PC-9 (cell line): ENCODE results near the gene LRFN2. TPM values are rescaled to one million over a fixed set of nuclear protein-coding genes. Genes with fewer than 3 reads are reported as not detected.

Source experiments
- BruUV-seq: library from RNA; stranded (reverse); fragments of 400-500 nt; replicated peaks from 2 replicates; lab custom pipeline; 2021; lab: Mats Ljungman, UMichigan
- CTCF ChIA-PET: fragments of 300-600 bp; sonication (Branson Sonifier 250); formaldehyde crosslinking; loops from one replicate; lab custom pipeline; 2022; ENCODE audit warnings: antibody characterized with exemption; lab: Charles Lee
- POLR2A ChIA-PET: fragments of 300-600 bp; sonication (Branson Sonifier 250); formaldehyde crosslinking; loops from one replicate; lab custom pipeline; 2022; ENCODE audit warnings: antibody characterized with exemption; ENCODE audit not compliant: unreplicated experiment; lab: Charles Lee
- DNase-seq, 2 experiments: peaks; one replicate each; pipeline versions ENCODE4 v3.0.0 to v3.0.0-alpha.2; 2015 to 2022; ENCODE audit warnings: mixed read lengths in 1 of 2
- H2AFZ ChIP-seq: fragments of 200-600 bp; sonication (generic); 2 replicates; pipeline ENCODE4 v1.8.1; 2017; ENCODE audit warnings: antibody characterized with exemption
- H3F3A ChIP-seq: fragments of 200-600 bp; sonication (generic); 2 replicates; pipeline ENCODE4 v1.8.1; 2017; ENCODE audit warnings: antibody characterized with exemption, mild to moderate bottlenecking, low read depth; ENCODE audit not compliant: insufficient read depth
- H3K27ac ChIP-seq: fragments of 200-600 bp; sonication (generic); 2 replicates; pipeline ENCODE4 v1.6.1; 2016; ENCODE audit warnings: mixed run types
- H3K27me3 ChIP-seq: fragments of 200-600 bp; sonication (generic); 2 replicates; pipeline ENCODE4 v1.6.1; 2016; ENCODE audit warnings: low read depth, mixed run types; ENCODE audit not compliant: insufficient read depth
- H3K36me3 ChIP-seq: fragments of 200-600 bp; sonication (generic); 2 replicates; pipeline ENCODE4 v1.6.1; 2016; ENCODE audit warnings: low read depth, mixed run types
- H3K4me1 ChIP-seq: fragments of 200-600 bp; sonication (generic); replicated peaks from 2 replicates; pipeline ENCODE4 v1.6.1; 2016; ENCODE audit warnings: mixed run types; ENCODE audit not compliant: insufficient read depth
- H3K4me2 ChIP-seq: fragments of 200-600 bp; sonication (generic); 2 replicates; pipeline ENCODE4 v1.6.1; 2017; ENCODE audit warnings: mixed run types
- H3K4me3 ChIP-seq: fragments of 200-600 bp; sonication (generic); 2 replicates; pipeline ENCODE4 v1.6.1; 2016; ENCODE audit warnings: mixed run types
- H3K79me2 ChIP-seq: fragments of 200-600 bp; sonication (generic); 2 replicates; pipeline ENCODE4 v1.6.1; 2017; ENCODE audit warnings: low read depth, mixed run types
- H3K9me2 ChIP-seq: fragments of 200-600 bp; sonication (generic); 2 replicates; pipeline ENCODE4 v1.8.1; 2017; ENCODE audit warnings: mild to moderate bottlenecking; ENCODE audit not compliant: insufficient read depth
- H3K9me3 ChIP-seq: fragments of 200-600 bp; sonication (generic); 2 replicates; pipeline ENCODE4 v1.8.1; 2016; ENCODE audit warnings: low read depth; ENCODE audit not compliant: insufficient read depth
- H4K20me1 ChIP-seq: fragments of 200-600 bp; sonication (generic); 2 replicates; pipeline ENCODE4 v1.8.1; 2017; ENCODE audit not compliant: insufficient read depth
- CTCF ChIP-seq: fragments of 200-600 bp; sonication (generic); conservative IDR thresholded peaks from 2 replicates; pipeline ENCODE4 v1.6.1; 2017; ENCODE audit warnings: mixed run types, antibody characterized with exemption, mild to moderate bottlenecking, moderate library complexity
- EZH2 ChIP-seq: fragments of 200-600 bp; sonication (generic); IDR thresholded peaks from 2 replicates; pipeline ENCODE4 v1.8.0; 2017; ENCODE audit warnings: antibody characterized with exemption, low read depth
- intact Hi-C: fragments of 100-400 bp; cut with micrococcal nuclease; formaldehyde crosslinking; loops from one replicate; pipeline ENCODE4 v1.10.0; 2022; ENCODE audit not compliant: unreplicated experiment
- total RNA-seq: library from RNA; stranded (reverse); gene quantifications from 2 replicates; pipeline ENCODE4 v1.2.3, GENCODE V29; 2021

Gene LRFN2
- total RNA-seq, 1 experiment from 2014 or later = not detected

- intact Hi-C loops = no loop called here
- Histone ChIP-seq H3K4me3 (no peak overlapping the region), H3K4me2 (no peak overlapping the region), H3K9me2 (no peaks in the 10 kb centered on the region), H4K20me1 (no peaks in the 10 kb centered on the region), H2AFZ (no peak overlapping the region), H3K79me2 (no peaks in the 10 kb centered on the region), H3F3A (no peaks in the 10 kb centered on the region), H3K9me3 (no peaks in the 10 kb centered on the region), H3K36me3 (no peaks in the 10 kb centered on the region), H3K4me1 (no peaks in the 10 kb centered on the region), H3K27ac (no peak overlapping the region), H3K27me3 (peaks cover 24% of the 10 kb centered on the region)
- no TSS peak for BruUV-seq
- POLR2A ChIA-PET = no interaction called here
- CTCF ChIA-PET = no interaction called here
- no peak for TF ChIP-seq CTCF
- no peak for TF ChIP-seq EZH2
- no peak for DNase-seq
Observed at GRCh38 chr6:40568062-40568708, 19.0 kb downstream of the LRFN2 start.

DNA sequence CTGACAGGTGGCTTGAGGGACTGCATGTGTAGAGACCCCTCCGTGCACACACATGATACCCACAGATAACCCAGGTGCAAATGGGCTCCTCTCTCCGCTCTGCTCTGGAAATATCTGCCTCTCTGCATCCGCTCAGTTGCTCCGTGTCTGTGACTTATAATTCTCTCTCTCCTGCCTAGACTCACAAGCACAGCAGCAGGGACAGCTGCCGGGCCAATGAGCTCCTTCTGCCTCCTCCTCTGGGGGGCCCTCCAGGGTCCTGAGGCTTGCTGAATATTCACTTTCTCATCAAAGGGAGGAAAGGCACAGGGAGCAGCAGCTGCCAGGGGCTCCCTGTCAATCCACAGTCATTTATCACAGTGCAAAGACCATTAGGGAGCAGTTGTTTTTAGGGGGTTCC is 24.1 kb downstream of the LRFN2 start:
- no peak overlapping the region for H3K4me2 ChIP-seq
- H3K9me3 ChIP-seq = no peaks in the 10 kb centered on the region
- H3K4me3 ChIP-seq = no peak overlapping the region
- TF ChIP-seq CTCF = no peak
- TF ChIP-seq EZH2 = no peak
- peaks cover 25% of the 10 kb centered on the region for H3K27me3 ChIP-seq
- H3K9me2 ChIP-seq = no peaks in the 10 kb centered on the region
- ChIA-PET POLR2A (no interaction called here), CTCF (no interaction called here)
- no peaks in the 10 kb centered on the region for H3K79me2 ChIP-seq
- no peak for DNase-seq
- H3K36me3 ChIP-seq = no peaks in the 10 kb centered on the region
- H2AFZ ChIP-seq = no peak overlapping the region
- no peaks in the 10 kb centered on the region for H3K4me1 ChIP-seq
- H3F3A ChIP-seq = no peaks in the 10 kb centered on the region
- intact Hi-C loops = no loop called here
- no TSS peak for BruUV-seq
- no peaks in the 10 kb centered on the region for H4K20me1 ChIP-seq
- no peak overlapping the region for H3K27ac ChIP-seq

DNA sequence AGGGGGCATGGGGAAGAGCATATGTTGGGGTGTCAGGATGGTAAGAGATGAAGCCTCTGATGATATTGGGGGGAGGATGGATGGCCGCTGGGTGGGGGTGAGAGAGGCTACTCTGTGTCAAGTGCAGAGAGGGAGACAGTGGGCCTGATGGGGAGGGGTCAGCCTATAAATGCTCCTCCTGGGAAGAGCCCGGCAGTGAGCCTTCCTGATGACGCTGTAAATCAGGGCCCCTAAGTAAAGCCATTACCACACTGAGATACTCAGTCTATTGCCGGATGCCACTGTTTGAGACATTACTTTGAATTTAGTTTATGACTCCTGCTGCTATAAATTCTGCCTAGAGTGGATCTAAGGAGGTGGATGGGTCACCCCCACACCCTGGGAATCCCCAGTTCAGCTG is 28.1 kb downstream of the LRFN2 start:
- ChIA-PET POLR2A (no interaction called here), CTCF (no interaction called here)
- Histone ChIP-seq H3K27me3 (peaks cover 22% of the 10 kb centered on the region; the same call in 1 of the 2 replicates), H3K4me3 (no peak overlapping the region), H3K79me2 (no peaks in the 10 kb centered on the region), H3K4me1 (no peaks in the 10 kb centered on the region), H3K9me2 (no peaks in the 10 kb centered on the region), H3K4me2 (no peak overlapping the region), H2AFZ (no peak overlapping the region), H3K36me3 (no peaks in the 10 kb centered on the region), H3K9me3 (no peaks in the 10 kb centered on the region), H3K27ac (no peak overlapping the region), H3F3A (no peaks in the 10 kb centered on the region), H4K20me1 (no peaks in the 10 kb centered on the region)
- intact Hi-C loops = no loop called here
- no peak for DNase-seq
- no TSS peak for BruUV-seq
- TF ChIP-seq EZH2 (no peak), CTCF (no peak)
